HG03045 (cell line): ENCODE measurements around the gene IL12RB1.
"Not testable (repeated sequence)": the region's sequence is repeated elsewhere in the genome, so short reads cannot be mapped to it uniquely, and the experiment has no call there.

Source experiments
- ATAC-seq: cut with Tn5 transposase; IDR thresholded peaks from one replicate; pipeline ENCODE4 v1.9.1; 2021; ENCODE audit warnings: mild to moderate bottlenecking, moderate library complexity; ENCODE audit not compliant: unreplicated experiment

Gene IL12RB1

DNA sequence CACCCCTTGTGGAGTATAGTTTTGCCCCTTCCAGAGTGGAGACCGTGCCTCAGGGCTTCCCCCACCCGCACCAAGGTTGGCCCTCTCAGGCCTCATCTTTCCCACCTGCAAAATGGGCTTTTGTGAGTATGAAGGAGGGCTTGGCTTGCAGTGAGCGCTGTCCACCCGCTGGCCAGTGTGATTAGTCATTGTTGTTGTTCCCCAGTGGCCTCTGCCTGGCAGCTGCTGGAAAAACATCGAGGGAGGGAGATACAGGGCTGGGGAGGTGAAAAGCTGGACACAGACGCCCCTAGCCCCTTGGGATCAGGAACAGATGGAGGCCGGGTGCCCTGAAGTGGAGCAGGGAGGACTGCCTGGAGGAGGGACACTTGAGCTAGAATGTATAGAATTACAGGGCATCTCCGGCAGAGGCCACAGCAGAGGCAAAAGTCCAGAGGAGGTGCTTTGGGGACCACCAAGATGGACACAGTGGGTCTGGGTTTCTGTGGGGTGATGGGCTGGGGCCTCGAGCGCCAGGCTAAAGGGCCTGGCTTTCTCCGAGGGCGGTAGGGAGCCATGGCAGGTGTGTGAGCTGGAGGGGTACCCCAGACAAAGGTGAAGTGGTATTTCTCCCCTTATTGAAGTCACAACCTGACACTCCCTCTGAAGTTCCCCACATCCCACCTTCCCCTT is 3.9 kb upstream of the IL12RB1 start:
- ATAC-seq = no peak

DNA sequence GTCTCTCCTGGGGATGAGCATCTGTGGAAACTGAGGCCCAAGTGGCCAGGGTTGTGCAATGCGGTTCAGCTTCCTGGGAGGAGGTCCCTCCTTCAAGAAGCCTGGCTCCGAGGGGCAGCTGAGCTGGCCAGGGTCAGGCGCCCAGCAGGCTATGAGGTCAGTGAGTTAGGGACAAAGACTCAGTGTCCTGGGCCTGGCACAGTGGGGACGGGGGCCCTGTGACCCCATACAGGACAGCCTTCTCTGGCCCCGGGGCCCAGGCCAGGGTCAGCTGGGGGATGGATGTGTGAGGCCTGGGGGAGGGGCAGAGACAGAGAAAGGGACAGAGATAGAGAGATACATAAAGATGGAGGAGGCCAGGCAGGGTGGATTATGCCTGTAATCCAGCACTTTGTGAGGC is 3.0 kb upstream of the IL12RB1 start:
- no peak for ATAC-seq

DNA sequence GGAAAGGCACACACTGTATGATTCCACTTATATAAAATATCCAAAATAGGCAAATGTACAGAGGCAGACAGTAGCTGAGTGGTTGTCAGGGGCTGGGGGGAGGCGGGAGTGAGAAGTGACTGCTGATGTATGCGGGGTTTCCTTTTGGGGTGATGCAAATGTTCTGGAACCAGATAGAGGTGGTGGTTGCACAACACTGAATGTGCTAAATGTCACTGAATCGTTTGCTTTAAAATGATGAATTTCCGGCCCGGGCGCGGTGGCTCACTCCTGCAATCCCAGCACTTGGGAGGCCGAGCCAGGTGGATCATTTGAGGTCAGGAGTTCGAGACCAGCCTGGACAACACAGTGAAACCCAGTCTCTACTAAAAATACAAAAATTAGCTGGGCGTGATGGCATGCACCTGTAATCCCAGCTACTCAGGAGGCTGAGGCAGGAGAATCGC is 2.4 kb upstream of the IL12RB1 start:
- not testable (repeated sequence) for ATAC-seq

DNA sequence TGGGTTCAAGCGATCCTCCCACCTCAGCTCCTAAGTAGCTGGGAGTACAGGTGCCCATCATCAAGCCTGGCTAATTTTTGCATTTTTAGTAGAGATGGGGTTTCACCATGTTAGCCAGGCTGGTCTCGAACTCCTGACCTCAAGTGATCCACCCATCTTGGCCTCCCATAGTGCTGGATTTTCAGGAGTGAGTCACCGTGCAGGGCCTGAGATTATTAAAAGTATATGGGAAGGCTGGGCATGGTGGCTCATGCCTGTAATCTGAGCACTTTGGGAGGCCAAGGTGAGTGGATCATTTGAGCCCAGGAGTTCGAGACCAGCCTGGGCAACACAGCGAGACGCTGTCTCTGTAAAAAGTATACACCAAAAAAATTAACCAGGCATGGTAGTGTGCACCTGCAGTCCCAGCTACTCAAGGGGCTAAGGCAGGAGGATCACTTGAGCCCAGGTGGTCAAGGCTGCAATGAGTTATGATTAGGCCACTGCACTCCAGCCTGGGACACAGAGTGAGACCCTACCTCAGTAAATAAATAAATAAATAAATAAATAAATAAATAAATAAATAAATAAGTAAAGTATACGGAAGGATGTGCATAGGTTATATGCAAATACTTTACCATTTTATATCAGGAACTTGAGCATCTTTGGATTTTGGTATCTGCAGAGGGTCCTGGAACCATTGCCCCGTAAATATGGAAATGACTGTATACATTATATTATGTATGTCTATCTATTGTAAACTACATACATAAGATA is 854 bp downstream of the IL12RB1 start:
- ATAC-seq = no peak

DNA sequence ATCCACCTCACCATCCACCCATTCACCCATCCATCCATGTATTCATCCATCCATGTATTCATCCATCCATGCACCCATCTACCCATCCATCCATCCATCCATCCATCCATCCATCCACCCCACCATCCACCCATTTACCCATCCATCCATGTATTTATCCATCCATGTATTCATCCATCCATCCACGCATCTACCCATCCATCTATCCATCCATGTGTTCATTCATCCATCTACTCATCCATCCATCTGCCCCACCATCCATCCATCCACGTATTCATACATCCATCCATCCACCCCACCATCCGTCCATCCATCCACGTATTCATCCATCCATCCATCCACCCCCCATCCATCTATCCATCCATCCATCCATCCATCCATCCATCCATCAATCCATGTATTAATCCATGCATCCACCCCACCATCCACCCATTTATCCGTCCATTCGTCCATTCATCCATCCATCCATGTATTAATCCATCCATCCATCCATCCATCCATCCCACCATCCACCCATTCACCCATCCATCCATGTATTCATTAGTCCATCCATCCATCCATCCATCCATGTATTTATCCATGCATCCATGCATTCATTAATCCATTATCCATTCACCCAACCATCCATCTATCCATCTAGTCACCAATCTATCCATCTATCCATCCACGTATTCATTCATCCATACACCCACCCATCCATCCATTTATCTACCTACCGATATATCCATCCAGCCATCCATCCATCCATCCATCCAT is 2.6 kb downstream of the IL12RB1 start:
- no peak for ATAC-seq

DNA sequence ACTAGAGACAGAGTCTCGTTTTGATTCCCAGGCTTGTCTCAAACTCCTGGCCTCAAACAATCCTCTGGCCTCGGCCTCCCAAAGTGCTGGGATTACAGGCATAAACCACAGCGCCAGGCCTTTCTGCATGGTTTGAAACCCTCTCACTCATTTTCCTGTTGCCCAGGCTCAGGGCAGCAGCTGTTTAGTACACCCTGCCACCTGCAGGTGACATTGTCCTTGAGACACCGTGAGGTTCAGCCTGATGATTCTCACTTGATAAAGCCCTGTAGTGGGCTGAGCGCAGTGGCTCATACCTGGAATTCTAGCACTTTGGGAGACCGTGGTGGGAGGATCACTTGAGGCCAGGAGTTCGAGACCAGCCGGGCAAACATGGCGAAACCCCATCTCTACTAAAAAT is 12.5 kb downstream of the IL12RB1 start:
- no peak for ATAC-seq

DNA sequence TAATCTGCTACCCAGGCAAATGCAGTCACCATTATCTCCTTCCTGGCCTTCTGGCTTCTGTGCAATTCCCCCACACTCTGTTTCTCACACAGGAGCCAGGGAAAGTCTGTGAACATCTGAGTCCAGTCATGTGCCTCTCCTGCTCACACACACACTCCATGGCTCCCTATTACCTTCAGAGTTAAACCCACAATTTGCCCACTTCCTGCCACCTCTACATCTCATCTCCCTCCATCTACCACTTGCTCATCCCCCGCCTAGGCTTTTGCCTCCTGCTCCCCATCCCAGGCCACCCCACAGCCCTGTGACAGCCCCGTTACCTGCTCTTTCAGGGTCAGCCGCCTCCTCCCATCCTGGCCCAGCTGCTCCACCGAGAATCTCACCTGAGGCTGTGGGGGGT is 13.5 kb downstream of the IL12RB1 start:
- ATAC-seq = no peak

DNA sequence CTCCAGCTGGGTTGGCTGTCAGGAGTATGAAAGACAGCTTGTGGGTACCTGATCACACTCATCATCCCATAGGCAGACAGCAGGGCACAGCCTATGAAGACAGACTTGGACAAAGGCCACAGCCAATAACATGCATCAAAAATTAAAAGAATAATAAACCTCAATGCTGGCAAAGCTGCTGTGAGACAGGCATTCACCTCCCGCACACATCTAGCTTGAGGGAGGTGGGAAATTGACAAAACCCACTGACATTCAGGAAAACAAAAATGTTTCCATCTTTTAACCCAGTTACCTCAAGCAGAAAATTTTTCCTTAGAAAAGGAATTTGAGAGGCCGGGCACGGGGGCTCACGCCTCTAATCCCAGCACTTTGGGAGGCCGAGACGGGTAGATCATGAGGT is 14.4 kb downstream of the IL12RB1 start:
- no peak for ATAC-seq

DNA sequence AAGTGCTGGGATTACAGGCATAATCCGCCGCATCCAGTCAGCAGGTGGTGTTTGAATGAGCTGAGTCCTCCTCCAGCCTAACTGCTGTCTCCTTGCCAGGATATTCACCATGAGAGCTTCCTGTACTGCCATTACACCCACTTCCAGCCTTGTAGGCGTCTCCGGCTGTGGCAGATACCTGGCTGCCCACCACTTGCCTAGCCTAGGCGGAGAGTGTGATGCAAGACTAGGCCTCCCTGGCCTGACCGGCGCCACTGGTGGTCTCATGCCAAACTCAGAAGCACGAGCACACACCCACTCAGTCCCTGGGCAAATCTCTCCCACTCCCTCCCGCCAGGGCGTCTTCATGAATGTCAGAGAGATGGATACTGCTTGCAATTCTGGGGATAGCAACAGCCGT is 16.6 kb downstream of the IL12RB1 start:
- ATAC-seq = no peak

DNA sequence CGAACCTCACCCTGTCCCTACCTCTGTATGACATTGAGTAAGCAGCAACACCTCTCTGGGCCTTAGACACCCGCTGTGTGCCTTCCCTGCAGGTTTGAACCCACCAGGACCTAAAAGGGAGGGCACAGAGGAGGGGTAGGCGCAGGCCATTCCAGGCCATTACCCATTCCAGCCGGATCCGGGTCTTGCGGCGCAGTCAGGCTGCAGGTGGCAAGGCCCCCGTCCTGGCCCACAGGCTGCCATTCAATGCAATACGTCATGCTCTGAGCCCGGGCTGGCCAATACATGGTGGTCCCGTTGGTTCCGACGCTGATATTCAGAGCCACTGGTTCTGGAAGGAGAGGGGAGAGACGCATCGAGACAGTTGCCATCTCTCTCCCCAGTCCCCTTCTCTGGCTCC is 17.4 kb downstream of the IL12RB1 start:
- ATAC-seq = no peak

DNA sequence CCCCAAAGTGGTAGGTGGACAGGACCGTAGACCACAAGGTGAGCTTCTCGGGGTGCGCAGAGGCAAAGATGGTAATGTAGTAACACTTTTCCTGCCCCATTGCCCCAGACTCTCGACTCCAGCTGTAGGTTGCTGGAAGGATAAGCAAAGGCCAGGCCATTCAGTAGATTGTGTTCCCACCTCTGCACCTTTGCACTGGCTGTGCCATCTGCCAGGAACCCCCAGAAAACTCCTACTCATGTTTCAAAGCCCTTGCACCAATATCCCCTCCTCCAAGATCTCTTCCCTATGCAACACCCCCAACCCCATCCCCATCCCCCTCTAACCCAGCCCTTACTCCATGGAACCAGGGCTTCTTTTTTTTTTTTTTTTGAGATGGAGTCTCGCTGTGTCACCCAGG is 18.3 kb downstream of the IL12RB1 start:
- ATAC-seq = no peak

DNA sequence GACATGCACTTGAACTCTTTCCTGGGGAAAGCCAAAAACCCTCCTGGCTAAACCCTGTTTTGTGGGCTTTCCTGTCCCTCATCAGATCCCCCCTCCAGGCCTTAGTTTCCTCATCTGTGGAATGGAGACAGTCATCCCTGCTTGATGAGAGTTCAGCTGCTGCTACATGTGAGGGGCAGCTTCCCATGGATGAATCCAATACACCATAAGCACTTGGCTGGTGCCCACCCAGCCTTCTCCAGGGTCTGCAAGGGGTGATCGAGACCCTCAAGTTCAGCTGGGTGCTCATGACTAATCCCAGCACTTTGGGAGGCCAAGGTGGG is 21.6 kb downstream of the IL12RB1 start:
- no peak for ATAC-seq

DNA sequence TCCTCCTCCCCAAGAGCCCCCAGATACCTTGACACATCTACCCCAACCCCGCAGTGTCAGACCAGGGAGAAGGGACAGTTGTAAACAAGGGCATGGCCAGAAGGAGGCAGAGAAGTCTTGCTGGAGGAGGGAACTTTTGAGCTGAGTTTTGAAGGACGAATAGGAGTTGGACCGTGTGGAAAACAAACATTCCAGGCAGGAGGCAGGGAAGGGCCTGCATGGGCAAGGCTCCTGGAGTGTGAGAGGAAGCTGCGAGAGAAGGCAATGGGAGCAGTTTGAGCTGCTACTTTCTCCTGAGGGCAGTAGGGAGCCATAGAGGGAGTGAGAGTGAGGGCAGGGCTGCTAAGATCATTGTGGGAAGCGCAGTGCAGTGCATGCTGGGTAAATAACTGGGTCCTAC is 23.3 kb downstream of the IL12RB1 start:
- no peak for ATAC-seq

DNA sequence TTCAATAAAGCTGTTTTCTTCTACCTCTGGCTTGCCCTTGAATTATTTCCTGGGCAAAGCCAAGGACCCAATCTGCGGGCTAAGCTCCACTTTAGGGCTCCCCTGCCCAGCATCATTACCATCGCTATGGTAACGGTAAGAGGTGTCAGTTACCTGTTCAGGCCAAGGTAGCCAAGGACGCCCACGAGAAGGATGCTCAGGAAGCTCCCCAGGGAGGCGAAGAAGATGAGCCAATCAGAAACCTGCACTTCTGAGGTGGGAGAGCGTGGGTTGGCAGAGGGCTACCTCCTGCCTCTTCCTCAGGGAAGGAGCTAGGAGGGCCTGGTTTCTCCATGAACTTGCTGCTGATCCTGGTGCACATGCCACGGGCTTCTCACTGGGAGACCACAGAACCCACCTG is 24.7 kb downstream of the IL12RB1 start:
- ATAC-seq = no peak

DNA sequence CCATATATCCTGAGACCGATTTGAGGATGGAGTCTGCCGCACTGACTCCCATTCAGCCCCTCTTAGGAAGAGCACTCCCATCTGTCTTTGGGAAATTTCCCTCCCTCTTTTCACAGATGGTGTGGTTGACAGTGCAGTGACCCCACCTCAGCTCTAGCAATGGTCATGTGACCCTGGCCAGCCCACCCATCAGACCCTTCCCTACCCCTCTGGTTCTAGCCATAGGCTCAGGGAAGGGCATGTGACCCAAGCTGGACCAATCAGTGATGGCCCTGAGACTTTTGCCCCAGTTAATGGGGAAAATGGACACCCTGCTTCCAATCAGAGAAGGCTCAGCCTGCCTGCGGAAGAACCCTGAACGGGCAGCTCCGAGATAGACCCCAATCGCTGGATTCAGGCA is 26.3 kb downstream of the IL12RB1 start:
- ATAC-seq = no peak

DNA sequence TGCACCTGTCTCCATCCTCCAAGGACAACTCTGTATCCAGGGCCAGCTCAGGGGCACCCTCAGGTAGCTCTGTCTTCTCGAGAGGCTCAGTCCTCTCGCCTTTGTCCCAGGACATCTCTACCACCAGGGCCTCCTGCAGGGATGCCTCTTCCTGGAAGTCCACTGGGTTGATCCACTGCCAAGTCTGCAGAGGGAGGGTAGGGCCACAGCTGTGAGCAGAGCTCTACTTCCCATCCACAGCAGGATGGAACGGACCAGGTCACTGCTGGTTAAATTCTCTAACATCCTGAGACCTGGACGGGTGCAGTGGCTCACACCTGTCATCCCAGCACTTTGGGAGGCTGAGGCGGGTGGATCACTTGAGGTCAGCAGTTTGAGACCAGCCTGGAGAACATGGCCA is 26.8 kb downstream of the IL12RB1 start:
- no peak for ATAC-seq

DNA sequence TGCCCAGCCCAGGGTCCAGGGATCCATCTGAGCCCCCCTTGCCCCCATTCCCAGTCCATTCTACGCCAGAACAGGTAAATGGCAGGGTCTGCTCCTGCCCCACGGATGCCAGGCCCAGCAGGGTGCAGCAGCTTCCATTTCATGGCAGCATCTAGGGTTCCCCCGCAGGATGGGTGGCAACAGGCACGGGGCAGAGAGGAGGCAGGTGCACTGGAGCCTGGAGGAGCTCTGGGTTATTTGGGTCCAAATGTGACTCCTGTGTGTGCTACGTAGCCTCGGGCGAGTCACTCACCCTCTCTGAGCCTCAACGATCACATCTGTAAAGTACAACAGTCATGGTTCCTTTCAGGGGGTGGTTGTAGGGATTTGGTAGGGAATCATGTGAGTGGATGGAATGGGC is 27.4 kb downstream of the IL12RB1 start:
- ATAC-seq = no peak

DNA sequence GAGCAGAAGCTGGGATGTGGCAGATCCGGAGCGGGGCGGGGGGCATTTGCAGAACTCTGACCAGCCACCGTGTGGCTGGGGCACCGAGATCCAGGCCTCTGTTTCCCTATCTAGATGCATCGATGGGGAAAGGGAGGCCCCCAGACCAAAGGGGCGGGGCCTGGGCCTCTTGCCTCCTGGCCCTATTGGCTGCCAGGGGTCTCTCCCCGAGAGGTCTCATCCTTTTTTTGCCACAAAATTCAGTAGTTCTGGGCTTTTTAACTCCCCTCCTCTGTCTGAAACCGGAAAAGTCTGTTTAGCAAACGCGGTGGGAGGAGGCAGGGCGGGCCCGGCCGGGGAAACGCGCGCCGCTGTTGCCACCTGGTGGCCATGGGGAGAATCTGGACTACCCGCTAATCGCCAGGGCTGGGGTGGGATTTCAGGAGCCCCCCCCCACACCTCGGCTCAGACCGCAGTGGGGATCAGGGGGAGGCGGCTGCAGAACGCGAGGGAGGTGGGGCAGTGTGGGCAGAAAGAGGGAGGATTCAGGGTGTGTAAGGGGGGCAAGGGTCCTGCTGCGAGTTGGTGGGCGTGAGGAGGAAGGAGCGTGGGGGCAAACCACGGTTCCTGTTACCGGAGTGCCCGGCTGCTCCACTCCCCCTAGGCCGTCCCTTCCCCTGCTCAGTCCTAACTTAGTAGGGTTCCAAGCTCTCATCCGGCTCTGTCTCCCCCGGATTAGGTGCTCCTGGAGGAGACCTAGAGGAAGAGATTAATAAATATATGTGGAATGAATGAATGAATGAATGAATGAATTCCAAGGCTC is 28.3 kb downstream of the IL12RB1 start:
- ATAC-seq = no peak

DNA sequence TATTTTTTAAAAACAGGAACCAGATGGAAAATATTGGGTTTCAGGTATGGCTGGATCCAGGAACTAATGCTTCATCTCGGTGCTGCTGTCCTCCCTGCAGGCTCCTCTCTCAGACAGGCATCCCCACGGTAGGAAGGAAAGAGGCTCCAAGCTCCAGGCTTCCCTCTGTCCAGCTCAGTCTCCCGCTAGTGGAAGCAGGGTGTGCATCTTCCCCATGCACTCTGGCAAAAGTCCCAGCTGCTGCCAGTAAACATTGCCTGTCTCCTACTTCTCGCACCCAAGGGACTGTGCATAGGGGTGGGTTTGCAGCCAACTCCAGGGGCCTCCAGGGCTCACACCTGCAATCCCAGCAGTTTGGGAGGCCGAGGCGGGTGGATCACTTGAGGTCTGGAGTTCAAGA is 29.2 kb downstream of the IL12RB1 start:
- no peak for ATAC-seq

DNA sequence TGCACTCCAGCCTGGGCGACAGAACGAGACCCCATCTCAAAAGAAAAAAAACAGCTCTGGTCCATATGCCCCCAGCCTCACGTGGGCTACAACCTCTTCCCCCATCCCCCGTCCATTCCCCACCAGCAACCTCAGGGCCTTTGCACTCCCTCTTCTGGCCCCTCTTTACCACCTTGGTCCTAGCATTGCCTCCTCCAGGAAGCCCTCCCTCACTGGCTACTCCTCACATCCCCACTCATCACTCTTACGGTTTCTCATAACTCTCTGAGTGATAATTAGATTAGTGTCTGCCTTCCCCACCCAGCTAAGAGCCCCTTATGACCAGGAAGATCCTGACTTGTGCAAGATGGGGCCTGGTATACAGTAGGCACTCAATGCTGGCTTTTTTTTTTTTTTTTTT is 30.8 kb downstream of the IL12RB1 start:
- ATAC-seq = no peak

DNA sequence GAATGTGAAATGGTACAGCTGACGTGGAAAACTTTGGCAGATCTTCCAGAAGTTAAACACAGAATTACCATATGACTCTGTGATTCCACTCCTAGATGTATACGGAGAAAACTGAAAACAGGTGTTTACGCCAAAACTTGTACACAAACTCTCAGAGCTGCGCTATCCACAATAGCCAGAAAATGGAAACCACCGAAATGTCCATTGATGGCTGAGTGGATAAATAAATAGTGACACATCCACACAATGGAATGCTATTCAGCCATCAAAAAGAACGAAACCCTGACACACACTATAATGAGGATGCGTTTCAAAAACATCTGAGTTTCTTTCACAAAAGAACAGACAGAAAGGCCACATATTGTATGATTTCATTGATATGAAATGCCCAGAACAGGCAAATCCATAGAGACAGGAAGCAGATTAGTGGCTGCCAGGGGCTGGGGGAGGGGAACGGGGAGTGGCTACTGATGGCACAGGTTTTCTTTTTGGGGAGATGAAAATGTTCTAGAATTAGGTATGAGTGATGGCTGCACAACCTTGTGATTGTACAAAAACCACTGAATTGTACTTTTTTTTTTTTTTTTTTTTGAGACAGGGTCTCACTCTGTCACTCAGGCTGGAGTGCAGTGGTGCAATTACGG is 33.0 kb downstream of the IL12RB1 start:
- no peak for ATAC-seq
